Subcutaneous preadipocyte (primary cell): ENCODE results near the gene CCDC71L. TPM values are rescaled to one million over a fixed set of nuclear protein-coding genes. Genes with fewer than 3 reads are reported as not detected.

ENCODE experiments used
- total RNA-seq: library from RNA; depleted of rRNA; stranded (reverse); fragments of >200 nt; gene quantifications from 2 replicates; pipeline ENCODE4 v1.2.3, GENCODE V29; 2012

The CCDC71L gene
- total RNA-seq: 13.6 and 14.5 TPM in 2 replicates

GRCh38 chr7:106660862-106661720 lies at the start of gene CCDC71L:
Gene CCDC71L (minus strand): TSS chr7:106661158. CDS start chr7:106660896, 262 bp downstream.

Other genes starting within 250 kb of the CCDC71L start
- not detected in 2 replicates for gene PIK3CG, start 204.1 kb upstream of the CCDC71L start, total RNA-seq